Measurements from ENCODE around the gene PLXNA3.

The PLXNA3 gene

GRCh38 chrX:154467556-154467955 is 9.5 kb downstream of the PLXNA3 start:
- H3K27me3 ChIP-seq (ENCODE audit: low read length), result no peaks in the 10 kb centered on the region
- no peaks in the 10 kb centered on the region for H3K9me2 ChIP-seq (replicated peaks; ENCODE audit: insufficient read depth, low read length)
- no peak overlapping the region for H3K9ac ChIP-seq (ENCODE audit: low read length)
- no peak overlapping the region for H3K4me3 ChIP-seq (ENCODE audit: insufficient read depth, low read length, poor library complexity, severe bottlenecking)
- no peaks in the 10 kb centered on the region for H3F3A ChIP-seq (ENCODE audit: insufficient read depth)
- no peak overlapping the region for H2AFZ ChIP-seq (ENCODE audit: low read depth, low read length, severe bottlenecking)
- H3K79me2 ChIP-seq (ENCODE audit: insufficient read depth, low read length), result no peaks in the 10 kb centered on the region
- H3K27ac ChIP-seq (ENCODE audit: low read depth, low read length), result no peak overlapping the region
- no peak overlapping the region for H3K4me2 ChIP-seq (ENCODE audit: low read depth, low read length, poor library complexity, severe bottlenecking)
- H3K36me3 ChIP-seq (ENCODE audit: low read length), result no peaks in the 10 kb centered on the region
- no peaks in the 10 kb centered on the region for H4K20me1 ChIP-seq (ENCODE audit: low read depth, low read length)
- no peaks in the 10 kb centered on the region for H3K9me3 ChIP-seq (ENCODE audit: insufficient read depth, low read length)
- TF ChIP-seq EZH2phosphoT487 (conservative IDR thresholded peaks at IDR 0.05; ENCODE audit: low read length) (no peak), CTCF (IDR thresholded peaks at IDR 0.05; ENCODE audit: insufficient read depth, low read length, poor library complexity, severe bottlenecking) (no peak)

GRCh38 chrX:154468217-154468616 is 10.1 kb downstream of the PLXNA3 start:
- TF ChIP-seq EZH2phosphoT487 (conservative IDR thresholded peaks at IDR 0.05; ENCODE audit: low read length), result no peak
- H3K9me2 ChIP-seq (replicated peaks; ENCODE audit: insufficient read depth, low read length), result no peaks in the 10 kb centered on the region
- H3K4me2 ChIP-seq (ENCODE audit: low read depth, low read length, poor library complexity, severe bottlenecking), result no peak overlapping the region
- H2AFZ ChIP-seq (ENCODE audit: low read depth, low read length, severe bottlenecking), result no peak overlapping the region
- no peaks in the 10 kb centered on the region for H3K27me3 ChIP-seq (ENCODE audit: low read length)
- no peaks in the 10 kb centered on the region for H3K36me3 ChIP-seq (ENCODE audit: low read length)
- H3F3A ChIP-seq (ENCODE audit: insufficient read depth), result no peaks in the 10 kb centered on the region
- H3K27ac ChIP-seq (ENCODE audit: low read depth, low read length), result no peak overlapping the region
- no peak overlapping the region for H3K9ac ChIP-seq (ENCODE audit: low read length)
- H4K20me1 ChIP-seq (ENCODE audit: low read depth, low read length), result no peaks in the 10 kb centered on the region
- H3K9me3 ChIP-seq (ENCODE audit: insufficient read depth, low read length), result no peaks in the 10 kb centered on the region
- no peaks in the 10 kb centered on the region for H3K79me2 ChIP-seq (ENCODE audit: insufficient read depth, low read length)
- no peak overlapping the region for H3K4me3 ChIP-seq (ENCODE audit: insufficient read depth, low read length, poor library complexity, severe bottlenecking)

GRCh38 chrX:154469114-154469513 is 11.0 kb downstream of the PLXNA3 start:
- Histone ChIP-seq H3K27me3 (ENCODE audit: low read length) (no peaks in the 10 kb centered on the region), H3K79me2 (ENCODE audit: insufficient read depth, low read length) (no peaks in the 10 kb centered on the region), H3K4me3 (ENCODE audit: insufficient read depth, low read length, poor library complexity, severe bottlenecking) (no peak overlapping the region), H3F3A (ENCODE audit: insufficient read depth) (no peaks in the 10 kb centered on the region), H3K27ac (ENCODE audit: low read depth, low read length) (no peak overlapping the region), H3K9ac (ENCODE audit: low read length) (no peak overlapping the region), H3K36me3 (ENCODE audit: low read length) (no peaks in the 10 kb centered on the region), H2AFZ (ENCODE audit: low read depth, low read length, severe bottlenecking) (no peak overlapping the region), H4K20me1 (ENCODE audit: low read depth, low read length) (no peaks in the 10 kb centered on the region), H3K9me3 (ENCODE audit: insufficient read depth, low read length) (no peaks in the 10 kb centered on the region), H3K4me2 (ENCODE audit: low read depth, low read length, poor library complexity, severe bottlenecking) (no peak overlapping the region), H3K9me2 (replicated peaks; ENCODE audit: insufficient read depth, low read length) (no peaks in the 10 kb centered on the region)
- TF ChIP-seq EZH2phosphoT487 (conservative IDR thresholded peaks at IDR 0.05; ENCODE audit: low read length) (no peak), CTCF (IDR thresholded peaks at IDR 0.05; ENCODE audit: insufficient read depth, low read length, poor library complexity, severe bottlenecking) (no peak)

- H3K9ac ChIP-seq (ENCODE audit: low read length), result no peak overlapping the region
- no peaks in the 10 kb centered on the region for H3F3A ChIP-seq (ENCODE audit: insufficient read depth)
- H3K9me3 ChIP-seq (ENCODE audit: insufficient read depth, low read length), result no peaks in the 10 kb centered on the region
- H4K20me1 ChIP-seq (ENCODE audit: low read depth, low read length), result no peaks in the 10 kb centered on the region
- no peaks in the 10 kb centered on the region for H3K36me3 ChIP-seq (ENCODE audit: low read length)
- no peaks in the 10 kb centered on the region for H3K27me3 ChIP-seq (ENCODE audit: low read length)
- H3K4me2 ChIP-seq (ENCODE audit: low read depth, low read length, poor library complexity, severe bottlenecking), result no peak overlapping the region
- H3K27ac ChIP-seq (ENCODE audit: low read depth, low read length), result no peak overlapping the region
- H3K9me2 ChIP-seq (replicated peaks; ENCODE audit: insufficient read depth, low read length), result no peaks in the 10 kb centered on the region
- H3K79me2 ChIP-seq (ENCODE audit: insufficient read depth, low read length), result no peaks in the 10 kb centered on the region
- no peak overlapping the region for H2AFZ ChIP-seq (ENCODE audit: low read depth, low read length, severe bottlenecking)
- H3K4me3 ChIP-seq (ENCODE audit: insufficient read depth, low read length, poor library complexity, severe bottlenecking), result no peak overlapping the region
- no peak for TF ChIP-seq CTCF (IDR thresholded peaks at IDR 0.05; ENCODE audit: insufficient read depth, low read length, poor library complexity, severe bottlenecking)
- TF ChIP-seq EZH2phosphoT487 (conservative IDR thresholded peaks at IDR 0.05; ENCODE audit: low read length), result no peak
Measured at GRCh38 chrX:154469880-154470279, 11.8 kb downstream of the PLXNA3 start.
